GM18858 (cell line): ENCODE results near the gene VSTM2B.
A peak's percentile ranks its signal among the peaks of the same experiment; 100 is the strongest.

Experiments
- ATAC-seq: cut with Tn5 transposase; IDR thresholded peaks from one replicate; pipeline ENCODE4 v1.9.1; 2021; ENCODE audit not compliant: unreplicated experiment

Gene VSTM2B

DNA sequence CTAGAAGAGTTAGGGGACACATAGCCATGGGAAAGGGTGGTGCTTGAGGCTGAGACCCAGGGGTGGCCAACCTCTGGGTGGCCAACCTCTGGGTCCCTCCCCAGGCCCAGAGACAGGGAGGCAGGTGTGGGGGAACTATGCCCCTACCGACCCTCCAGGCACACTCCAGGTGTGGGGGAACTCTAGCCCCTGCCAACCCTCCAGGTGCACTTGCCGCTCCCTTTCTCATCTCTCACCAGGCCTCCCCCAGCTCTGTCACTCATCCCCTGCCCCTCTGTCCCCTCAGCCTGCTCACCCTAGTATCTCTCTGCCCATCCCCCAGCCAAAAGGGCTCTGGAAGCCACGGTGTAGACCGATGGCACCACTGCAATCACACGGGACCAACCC, 10.6 kb upstream of the VSTM2B start:
- no peak for ATAC-seq

DNA sequence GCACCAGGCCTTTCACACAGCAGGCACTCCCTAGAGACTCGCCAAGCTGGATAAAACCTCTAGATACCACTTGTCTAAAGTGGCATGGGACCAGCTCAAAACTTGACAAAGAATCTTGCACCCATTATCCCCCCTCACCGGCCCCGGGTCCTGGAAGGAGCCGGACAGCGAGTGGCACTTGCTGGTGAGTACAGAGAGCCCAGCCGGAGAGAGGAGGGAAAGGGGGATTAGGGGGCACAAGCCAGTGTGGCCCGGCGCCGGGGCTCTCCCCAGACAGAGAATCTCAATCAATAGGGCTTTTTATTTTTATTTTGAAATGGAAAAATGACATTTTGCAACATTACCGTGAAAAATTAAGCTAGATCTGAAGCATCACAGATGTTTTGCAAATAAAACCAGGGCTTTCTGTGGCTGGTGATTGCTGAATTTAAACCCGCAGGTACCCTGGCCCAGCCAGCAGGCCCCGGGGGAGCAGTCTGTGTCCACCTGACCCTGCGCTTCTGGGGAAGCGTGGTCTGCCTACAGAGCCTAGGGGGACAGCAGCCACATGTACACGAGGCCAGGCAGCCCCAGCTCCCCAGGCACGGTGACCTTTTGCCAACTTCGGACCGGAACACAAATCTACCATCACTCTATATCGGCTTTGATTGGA, 10.0 kb upstream of the VSTM2B start:
- no peak for ATAC-seq

DNA sequence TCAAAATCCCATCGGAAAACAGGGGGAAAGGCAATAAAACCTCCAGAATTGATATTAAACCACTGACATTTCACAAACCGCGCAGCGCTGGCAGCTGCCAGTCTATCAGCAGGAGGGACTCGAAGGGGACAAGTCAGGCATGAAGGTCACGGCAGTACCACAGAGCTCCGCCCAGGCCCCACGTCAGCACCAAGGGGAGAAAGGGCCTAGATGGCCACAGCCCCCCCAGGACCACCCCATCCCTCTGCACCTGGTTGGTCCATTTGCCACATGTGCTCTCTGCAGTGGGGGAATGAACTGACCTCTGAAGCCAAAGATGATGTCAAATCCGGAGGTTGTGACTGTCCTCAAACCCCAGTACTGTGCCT, 9.5 kb upstream of the VSTM2B start:
- no peak for ATAC-seq

GRCh38 chr19:29516821-29517395, 8.9 kb upstream of the VSTM2B start:
- ATAC-seq = no peak

- no peak for ATAC-seq
These were observed 8.4 kb upstream of the VSTM2B start for GRCh38 chr19:29517412-29517811.

GRCh38 chr19:29517946-29518345, 7.8 kb upstream of the VSTM2B start:
- ATAC-seq = no peak

DNA sequence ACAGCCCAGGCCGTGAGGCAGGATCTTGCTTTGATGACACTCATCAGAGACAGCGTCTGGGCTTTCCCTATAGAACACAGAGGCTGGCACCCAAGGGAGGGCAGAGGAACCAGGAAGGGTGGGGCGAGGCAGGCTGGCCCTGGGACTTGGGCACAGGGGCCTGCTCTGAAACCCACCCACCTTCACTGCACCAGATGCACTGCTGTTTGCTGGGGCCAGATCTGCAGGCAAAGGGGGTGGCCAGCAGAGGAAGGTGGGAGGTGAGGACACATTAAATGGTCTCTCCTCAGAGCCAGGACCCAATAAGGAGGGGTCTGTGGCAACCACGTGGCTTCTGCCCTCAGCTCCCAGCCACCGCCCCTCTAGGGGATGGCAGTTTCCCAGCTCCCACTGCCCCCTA, 6.6 kb upstream of the VSTM2B start:
- ATAC-seq = no peak

DNA sequence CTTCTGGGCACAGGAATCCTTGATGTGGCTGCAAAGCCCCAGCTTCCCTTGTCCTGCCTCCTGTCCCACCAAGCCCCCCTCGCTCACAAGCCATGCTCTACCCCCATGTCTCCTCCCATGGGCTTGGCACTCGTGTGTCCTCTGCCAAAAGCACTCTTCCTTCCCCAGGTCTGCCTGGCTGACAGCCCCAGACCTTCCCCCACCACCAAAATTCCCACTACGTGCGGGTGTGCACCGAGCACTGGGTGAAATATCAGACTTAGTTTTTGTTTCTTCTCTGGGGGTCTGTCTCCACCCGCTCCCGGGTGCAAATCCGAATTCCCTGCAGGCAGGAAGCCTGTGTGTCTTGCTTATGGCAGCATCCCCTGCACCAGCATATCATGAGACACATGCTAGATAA, 5.9 kb upstream of the VSTM2B start:
- no peak for ATAC-seq

- no peak for ATAC-seq
These were observed 5.4 kb upstream of the VSTM2B start for GRCh38 chr19:29520390-29520789.

DNA sequence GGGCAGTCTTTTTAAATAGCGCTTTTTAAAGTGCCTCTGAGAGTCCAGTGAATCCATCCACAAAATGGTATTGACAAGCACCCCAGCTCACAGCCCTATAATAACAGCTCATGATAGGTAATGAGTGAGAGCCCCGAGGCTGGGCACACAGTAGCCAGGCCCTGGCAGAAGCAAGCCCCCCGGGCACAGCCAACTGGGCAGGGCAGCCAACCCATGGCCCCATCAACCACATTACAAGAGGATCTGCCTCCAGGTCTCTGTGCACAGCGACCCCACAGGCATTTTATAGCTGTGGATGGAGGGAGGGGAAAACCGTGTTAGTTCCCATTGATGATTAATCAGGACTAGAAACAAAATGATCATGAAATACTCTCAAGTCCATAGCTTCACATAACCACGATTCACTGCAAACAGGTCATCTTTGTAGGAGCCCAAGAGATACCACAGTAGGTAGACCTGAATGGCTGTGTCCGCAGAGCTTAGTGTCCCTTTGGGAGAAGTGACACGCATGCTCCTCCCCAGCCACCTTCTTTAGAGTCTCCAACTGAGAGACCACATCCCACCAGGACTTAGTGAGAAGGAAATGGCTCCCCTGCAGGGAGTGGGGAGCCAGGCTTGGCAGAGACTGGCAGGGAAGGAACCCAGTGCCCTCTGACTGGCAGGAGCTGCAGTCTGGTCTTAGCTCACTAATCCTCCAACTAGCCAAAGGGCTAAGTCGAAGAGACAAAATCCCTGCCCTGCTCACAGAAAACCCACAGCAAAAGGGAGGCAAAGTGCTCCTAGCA, 4.3 kb upstream of the VSTM2B start:
- no peak for ATAC-seq

- no peak for ATAC-seq
These were observed 2.2 kb upstream of the VSTM2B start for GRCh38 chr19:29523568-29523967.

DNA sequence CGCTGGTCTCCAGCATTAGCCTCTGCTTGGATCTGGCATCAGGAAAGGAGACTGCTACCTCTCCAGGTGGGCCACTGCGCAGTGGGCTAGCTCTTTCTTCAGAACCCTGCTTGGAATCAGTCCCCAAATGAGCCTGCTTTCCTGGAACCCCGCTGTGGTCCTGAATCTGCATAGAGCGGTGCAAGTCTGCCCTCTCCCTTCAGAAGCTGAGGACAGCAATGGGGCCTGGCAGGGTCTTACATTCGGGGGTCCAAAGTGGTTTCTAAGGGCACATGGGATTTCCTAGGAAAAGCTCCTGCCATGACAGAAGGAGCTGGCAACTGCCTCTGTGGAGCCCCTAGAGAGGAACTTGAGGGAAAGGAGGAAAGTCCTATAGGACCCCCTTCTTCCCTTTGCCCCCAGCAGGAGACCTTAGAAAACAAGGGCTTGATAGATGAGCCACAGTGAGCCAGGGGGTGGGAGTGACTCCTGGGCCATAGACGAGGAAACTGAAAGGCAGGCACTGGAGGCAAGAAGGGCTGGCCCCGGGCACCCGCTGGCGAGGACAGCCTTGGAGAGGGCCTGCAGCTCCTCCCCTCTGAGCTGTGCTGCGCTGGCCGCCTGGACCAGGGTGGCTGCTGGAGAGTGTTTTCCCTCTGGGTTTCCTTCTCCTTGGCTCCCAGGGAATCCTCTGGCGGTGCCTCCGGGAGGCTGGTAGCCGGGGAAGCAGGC, 1.4 kb upstream of the VSTM2B start:
- ATAC-seq = no peak

- no peak for ATAC-seq
These were observed 622 bp upstream of the VSTM2B start for GRCh38 chr19:29524912-29525831.

- no peak for ATAC-seq
These were observed 1.1 kb downstream of the VSTM2B start for GRCh38 chr19:29526730-29527499.

- ATAC-seq = no peak
These were observed 1.9 kb downstream of the VSTM2B start for GRCh38 chr19:29527500-29528328.

GRCh38 chr19:29528350-29528945, 2.7 kb downstream of the VSTM2B start:
- peak; percentile 62 for ATAC-seq

GRCh38 chr19:29528946-29529645, 3.3 kb downstream of the VSTM2B start:
- ATAC-seq = no peak
